ENCODE results near the gene ANKMY1.
"Not testable (repeated sequence)": the region's sequence is repeated elsewhere in the genome, so short reads cannot be mapped to it uniquely, and the experiment has no call there.

Gene ANKMY1

GRCh38 chr2:240554767-240555493 lies 2.9 kb downstream of the ANKMY1 start:
- DNase-seq (ENCODE audit: low read depth): no peak

- DNase-seq (ENCODE audit: low read depth): no peak
These were observed 3.8 kb downstream of the ANKMY1 start for GRCh38 chr2:240553956-240554480.

- DNase-seq (ENCODE audit: low read depth): no peak
These were observed 6.0 kb downstream of the ANKMY1 start for GRCh38 chr2:240551811-240552210.

- no peak for DNase-seq (ENCODE audit: low read depth)
These were observed 6.5 kb downstream of the ANKMY1 start for GRCh38 chr2:240551288-240551687.

- no peak for DNase-seq (ENCODE audit: low read depth)
These were observed 17.9 kb downstream of the ANKMY1 start for GRCh38 chr2:240539906-240540305.

GRCh38 chr2:240539101-240539500 lies 18.7 kb downstream of the ANKMY1 start:
- not testable (repeated sequence) for DNase-seq (ENCODE audit: low read depth)

GRCh38 chr2:240538031-240538780 lies 19.6 kb downstream of the ANKMY1 start:
- DNase-seq (ENCODE audit: low read depth): no peak

- peak; percentile 8 for DNase-seq (ENCODE audit: low read depth)
These were observed 25.6 kb downstream of the ANKMY1 start for GRCh38 chr2:240532031-240532775.

GRCh38 chr2:240531038-240531437 lies 26.8 kb downstream of the ANKMY1 start:
- DNase-seq (ENCODE audit: low read depth): no peak

GRCh38 chr2:240530181-240530580 lies 27.6 kb downstream of the ANKMY1 start:
- no peak for DNase-seq (ENCODE audit: low read depth)

- DNase-seq (ENCODE audit: low read depth): no peak
These were observed 28.3 kb downstream of the ANKMY1 start for GRCh38 chr2:240529344-240529999.

- no peak for DNase-seq (ENCODE audit: low read depth)
These were observed 29.3 kb downstream of the ANKMY1 start for GRCh38 chr2:240528406-240529040.

GRCh38 chr2:240527153-240527750 lies 30.5 kb downstream of the ANKMY1 start:
- DNase-seq (ENCODE audit: low read depth): no peak

- no peak for DNase-seq (ENCODE audit: low read depth)
These were observed 31.3 kb downstream of the ANKMY1 start for GRCh38 chr2:240526521-240526920.

GRCh38 chr2:240525802-240526201 lies 32.0 kb downstream of the ANKMY1 start:
- DNase-seq (ENCODE audit: low read depth): no peak

GRCh38 chr2:240524963-240525718 lies 32.6 kb downstream of the ANKMY1 start:
- DNase-seq (ENCODE audit: low read depth): no peak

- no peak for DNase-seq (ENCODE audit: low read depth)
These were observed 34.1 kb downstream of the ANKMY1 start for GRCh38 chr2:240523451-240524281.

- DNase-seq (ENCODE audit: low read depth): no peak
These were observed 35.4 kb downstream of the ANKMY1 start for GRCh38 chr2:240522406-240522805.

- DNase-seq (ENCODE audit: low read depth): not testable (repeated sequence)
These were observed 35.9 kb downstream of the ANKMY1 start for GRCh38 chr2:240521885-240522284.
